GM19035 (cell line): ENCODE data around the gene C1orf174.

Source experiments
- ATAC-seq: cut with Tn5 transposase; IDR thresholded peaks from one replicate; pipeline ENCODE4 v1.9.1; 2021; ENCODE audit not compliant: unreplicated experiment

Gene C1orf174

GRCh38 chr1:3910857-3911845 is 11.1 kb upstream of the C1orf174 start:
- no peak for ATAC-seq

GRCh38 chr1:3910049-3910731 is 10.1 kb upstream of the C1orf174 start:
- no peak for ATAC-seq

- ATAC-seq: no peak
Measured at GRCh38 chr1:3909615-3910014, 9.5 kb upstream of the C1orf174 start.

- ATAC-seq: no peak
Measured at GRCh38 chr1:3908886-3909517, 8.9 kb upstream of the C1orf174 start.

GRCh38 chr1:3907621-3908165 is 7.6 kb upstream of the C1orf174 start:
- no peak for ATAC-seq

GRCh38 chr1:3907031-3907534 is 7.0 kb upstream of the C1orf174 start:
- ATAC-seq: no peak

GRCh38 chr1:3906672-3907020 is 6.6 kb upstream of the C1orf174 start:
- ATAC-seq: no peak

GRCh38 chr1:3905953-3906671 is 6.0 kb upstream of the C1orf174 start:
- no peak for ATAC-seq

- no peak for ATAC-seq
Measured at GRCh38 chr1:3905266-3905952, 5.3 kb upstream of the C1orf174 start.

- ATAC-seq: no peak
Measured at GRCh38 chr1:3904843-3905185, 4.7 kb upstream of the C1orf174 start.

- no peak for ATAC-seq
Measured at GRCh38 chr1:3904006-3904842, 4.2 kb upstream of the C1orf174 start.

- no peak for ATAC-seq
Measured at GRCh38 chr1:3903141-3904005, 3.3 kb upstream of the C1orf174 start.

GRCh38 chr1:3902571-3903091 is 2.6 kb upstream of the C1orf174 start:
- no peak for ATAC-seq

GRCh38 chr1:3902111-3902511 is 2.0 kb upstream of the C1orf174 start:
- no peak for ATAC-seq

- ATAC-seq: peak; percentile 55
Measured at GRCh38 chr1:3900969-3901529, 977 bp upstream of the C1orf174 start.

GRCh38 chr1:3899754-3900149 is 320 bp downstream of the C1orf174 start:
- peak; percentile 1 for ATAC-seq

- ATAC-seq: no peak
Measured at GRCh38 chr1:3898994-3899753, 898 bp downstream of the C1orf174 start.
